Spleen (tissue), 7 donors: ENCODE data around the gene COX4I1.

Experiments
- POLR2A ChIP-seq, 3 donors: fragments of 450-650 bp; IDR thresholded peaks; one replicate each; pipeline ENCODE4 v1.5.1; 2017; ENCODE audit warnings: antibody characterized with exemption in 3 of 3, mild to moderate bottlenecking in 1 of 3
- POLR2AphosphoS5 ChIP-seq, 3 donors: sonication (generic); formaldehyde crosslinking; IDR thresholded peaks; one replicate each; pipeline ENCODE4 v1.5.1; 2017; ENCODE audit warnings: antibody characterized with exemption in 3 of 3
- TF ChIP-seq, protein P1 (sequence below), 11 experiments: fragments of 200-600 bp in 7 of 11; fragments of 450-650 bp in 4 of 11; sonication (generic) in 4 of 11; IDR thresholded peaks in 8 of 11; conservative IDR thresholded peaks in 3 of 11; 1 replicate in 7 of 11; 2 replicates in 4 of 11; pipeline versions ENCODE4 v1.4.0 to v1.8.0; 2016 to 2021; ENCODE audit warnings: antibody characterized with exemption in 11 of 11, inconsistent platforms in 4 of 11, mild to moderate bottlenecking in 1 of 11
- donor health status: DM: no; HTN: no; CAD: no; lungs with moderate emphysema.
- donor health status: DM: no; HTN: no; CAD: no.
- donor health status: DM: no; HTN: no; CAD: no.

DNA sequence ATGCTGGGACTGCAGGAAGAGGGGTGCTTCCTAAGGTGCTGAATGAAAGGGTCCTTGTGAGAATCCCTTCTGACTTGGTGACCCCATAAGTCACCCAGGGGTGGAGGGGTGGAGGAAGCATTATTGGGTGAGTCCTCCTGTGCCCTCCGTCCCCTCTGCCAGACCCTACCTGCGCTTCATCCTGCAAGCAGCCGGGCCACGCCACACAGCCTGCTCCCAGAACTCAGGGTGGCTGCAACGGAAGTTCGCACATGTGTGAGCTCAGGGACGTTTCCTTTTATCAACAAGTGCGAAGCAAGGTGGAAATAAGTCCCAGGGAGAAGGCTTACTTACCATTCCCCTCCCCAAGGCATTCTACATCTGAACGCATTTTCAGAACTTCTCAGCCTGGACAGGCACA, 40.9 kb downstream of the COX4I1 start:
- TF ChIP-seq, protein P1, sequence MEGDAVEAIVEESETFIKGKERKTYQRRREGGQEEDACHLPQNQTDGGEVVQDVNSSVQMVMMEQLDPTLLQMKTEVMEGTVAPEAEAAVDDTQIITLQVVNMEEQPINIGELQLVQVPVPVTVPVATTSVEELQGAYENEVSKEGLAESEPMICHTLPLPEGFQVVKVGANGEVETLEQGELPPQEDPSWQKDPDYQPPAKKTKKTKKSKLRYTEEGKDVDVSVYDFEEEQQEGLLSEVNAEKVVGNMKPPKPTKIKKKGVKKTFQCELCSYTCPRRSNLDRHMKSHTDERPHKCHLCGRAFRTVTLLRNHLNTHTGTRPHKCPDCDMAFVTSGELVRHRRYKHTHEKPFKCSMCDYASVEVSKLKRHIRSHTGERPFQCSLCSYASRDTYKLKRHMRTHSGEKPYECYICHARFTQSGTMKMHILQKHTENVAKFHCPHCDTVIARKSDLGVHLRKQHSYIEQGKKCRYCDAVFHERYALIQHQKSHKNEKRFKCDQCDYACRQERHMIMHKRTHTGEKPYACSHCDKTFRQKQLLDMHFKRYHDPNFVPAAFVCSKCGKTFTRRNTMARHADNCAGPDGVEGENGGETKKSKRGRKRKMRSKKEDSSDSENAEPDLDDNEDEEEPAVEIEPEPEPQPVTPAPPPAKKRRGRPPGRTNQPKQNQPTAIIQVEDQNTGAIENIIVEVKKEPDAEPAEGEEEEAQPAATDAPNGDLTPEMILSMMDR (IDR thresholded peaks at IDR 0.05 in 8 of 11, conservative IDR thresholded peaks at IDR 0.05 in 3 of 11): no peak
- no peak for TF ChIP-seq POLR2AphosphoS5 (IDR thresholded peaks at IDR 0.05)
- no peak for TF ChIP-seq POLR2A (IDR thresholded peaks at IDR 0.05)
